ENCODE data around the gene PTPRK. TPM values are rescaled to one million over a fixed set of nuclear protein-coding genes. Genes with fewer than 3 reads are reported as not detected.
A peak's percentile ranks its signal among the peaks of the same experiment; 100 is the strongest.

The PTPRK gene
- total RNA-seq, 1 donor from 2014 or later: 87.4 TPM

- no peak for DNase-seq (ENCODE audit: low read depth in 2 of 2)
Observed at GRCh38 chr6:128350416-128351254, 169.8 kb downstream of the PTPRK start.

GRCh38 chr6:128347123-128347522, 173.3 kb downstream of the PTPRK start:
- DNase-seq (ENCODE audit: low read depth in 2 of 2): no peak

- DNase-seq (ENCODE audit: low read depth in 2 of 2): no peak
Observed at GRCh38 chr6:128346569-128346968, 173.8 kb downstream of the PTPRK start.

GRCh38 chr6:128345278-128345677, 175.1 kb downstream of the PTPRK start:
- DNase-seq (ENCODE audit: low read depth in 2 of 2): no peak

- no peak for DNase-seq (ENCODE audit: low read depth in 2 of 2)
Observed at GRCh38 chr6:128343706-128344105, 176.7 kb downstream of the PTPRK start.

- no peak for DNase-seq (ENCODE audit: low read depth in 2 of 2)
Observed at GRCh38 chr6:128339635-128340450, 180.6 kb downstream of the PTPRK start.

- DNase-seq (ENCODE audit: low read depth in 2 of 2): no peak
Observed at GRCh38 chr6:128337619-128338018, 182.8 kb downstream of the PTPRK start.

GRCh38 chr6:128336436-128337095, 183.8 kb downstream of the PTPRK start:
- DNase-seq (ENCODE audit: low read depth in 2 of 2): no peak

- no peak for DNase-seq (ENCODE audit: low read depth in 2 of 2)
Observed at GRCh38 chr6:128335963-128336362, 184.4 kb downstream of the PTPRK start.

- DNase-seq (ENCODE audit: low read depth in 2 of 2): no peak
Observed at GRCh38 chr6:128333581-128334223, 186.7 kb downstream of the PTPRK start.

- DNase-seq (ENCODE audit: low read depth in 2 of 2): peak in 1 of 2 donors; percentile 42
Observed at GRCh38 chr6:128327890-128328289, 192.5 kb downstream of the PTPRK start.

- no peak for DNase-seq (ENCODE audit: low read depth in 2 of 2)
Observed at GRCh38 chr6:128323011-128323410, 197.4 kb downstream of the PTPRK start.

- DNase-seq (ENCODE audit: low read depth in 2 of 2): no peak
Observed at GRCh38 chr6:128319946-128320345, 200.5 kb downstream of the PTPRK start.

- DNase-seq (ENCODE audit: low read depth in 2 of 2): no peak
Observed at GRCh38 chr6:128319157-128319556, 201.2 kb downstream of the PTPRK start.

- no peak for DNase-seq (ENCODE audit: low read depth in 2 of 2)
Observed at GRCh38 chr6:128316258-128316929, 204.0 kb downstream of the PTPRK start.

GRCh38 chr6:128314190-128314589, 206.2 kb downstream of the PTPRK start:
- no peak for DNase-seq (ENCODE audit: low read depth in 2 of 2)

GRCh38 chr6:128311944-128312570, 208.3 kb downstream of the PTPRK start:
- DNase-seq (ENCODE audit: low read depth in 2 of 2): no peak

GRCh38 chr6:128310451-128310850, 209.9 kb downstream of the PTPRK start:
- DNase-seq (ENCODE audit: low read depth in 2 of 2): no peak

GRCh38 chr6:128307671-128308070, 212.7 kb downstream of the PTPRK start:
- DNase-seq (ENCODE audit: low read depth in 2 of 2): peak in 1 of 2 donors; percentile 9

GRCh38 chr6:128305976-128306375, 214.4 kb downstream of the PTPRK start:
- DNase-seq (ENCODE audit: low read depth in 2 of 2): no peak
